Body of pancreas (tissue), 4 donors: ENCODE results near the gene PLAAT4. TPM values are rescaled to one million over a fixed set of nuclear protein-coding genes. Genes with fewer than 3 reads are reported as not detected.
"Not testable (repeated sequence)": the region's sequence is repeated elsewhere in the genome, so short reads cannot be mapped to it uniquely, and the experiment has no call there.

Experiments used
- ATAC-seq: fragments of 150-250 bp; one replicate; pipeline ENCODE4 v1.9.1; 2016
- DNase-seq, 4 donors: peaks; one replicate each; pipeline ENCODE4 v3.0.0-alpha.2; 2019
- H3K27ac ChIP-seq, 4 donors: fragments of 200-600 bp; sonication (generic); 1 replicate in 3 of 4; 2 replicates in 1 of 4; pipeline versions ENCODE4 v1.5.1 to v1.6.1; 2016 to 2019; ENCODE audit warnings: mild to moderate bottlenecking in 1 of 4, mixed read lengths in 1 of 4, moderate library complexity in 1 of 4
- H3K27me3 ChIP-seq, 2 donors: fragments of 200-600 bp; sonication (generic); one replicate each; pipeline ENCODE4 v1.6.0; 2016; ENCODE audit warnings: mild to moderate bottlenecking in 1 of 2
- H3K36me3 ChIP-seq, 2 donors: fragments of 200-600 bp; sonication (generic); replicated peaks in 1 of 2; 2 replicates each; pipeline ENCODE4 v1.5.1; 2016; ENCODE audit warnings: low read depth in 2 of 2; ENCODE audit not compliant: insufficient read depth in 1 of 2
- H3K4me1 ChIP-seq: fragments of 200-600 bp; sonication (generic); one replicate; pipeline ENCODE4 v1.6.0; 2016
- H3K4me3 ChIP-seq, 2 donors: fragments of 200-600 bp; sonication (generic); 1 replicate in 1 of 2; 2 replicates in 1 of 2; pipeline ENCODE4 v1.5.1; 2016 to 2019
- H3K9me3 ChIP-seq, 3 donors: fragments of 200-600 bp; sonication (generic); 1 replicate in 2 of 3; 2 replicates in 1 of 3; pipeline ENCODE4 v1.5.1; 2016
- POLR2A ChIP-seq, 3 donors: fragments of 450-650 bp; IDR thresholded peaks; one replicate each; pipeline ENCODE4 v1.6.1; 2016; ENCODE audit warnings: antibody characterized with exemption in 3 of 3, mild to moderate bottlenecking in 2 of 3
- WGBS, 2 donors: methylation state at CpG; one replicate each; pipeline ENCODE4 v1.1.5; 2017; 5-methylcytosine and 5-hydroxymethylcytosine counted together
- intact Hi-C: fragments of 100-400 bp; cut with DNase I; formaldehyde crosslinking; loops from one replicate; pipeline ENCODE4 v1.15.1; 2023
- total RNA-seq, 2 donors: library from RNA; depleted of rRNA; stranded (reverse); fragments of >200 nt; gene quantifications; one replicate each; pipeline ENCODE4 v1.1.0, GENCODE V29; 2016
- TF ChIP-seq, protein P1 (sequence below), 7 experiments: fragments of 450-650 bp in 4 of 7; fragments of 200-600 bp in 3 of 7; sonication (generic) in 3 of 7; IDR thresholded peaks; one replicate each; pipeline ENCODE4 v1.5.1; 2016 to 2019; ENCODE audit warnings: antibody characterized with exemption in 7 of 7

The PLAAT4 gene
- total RNA-seq, 2 donors from 2014 or later = 4.0 to 14.5 TPM

DNA sequence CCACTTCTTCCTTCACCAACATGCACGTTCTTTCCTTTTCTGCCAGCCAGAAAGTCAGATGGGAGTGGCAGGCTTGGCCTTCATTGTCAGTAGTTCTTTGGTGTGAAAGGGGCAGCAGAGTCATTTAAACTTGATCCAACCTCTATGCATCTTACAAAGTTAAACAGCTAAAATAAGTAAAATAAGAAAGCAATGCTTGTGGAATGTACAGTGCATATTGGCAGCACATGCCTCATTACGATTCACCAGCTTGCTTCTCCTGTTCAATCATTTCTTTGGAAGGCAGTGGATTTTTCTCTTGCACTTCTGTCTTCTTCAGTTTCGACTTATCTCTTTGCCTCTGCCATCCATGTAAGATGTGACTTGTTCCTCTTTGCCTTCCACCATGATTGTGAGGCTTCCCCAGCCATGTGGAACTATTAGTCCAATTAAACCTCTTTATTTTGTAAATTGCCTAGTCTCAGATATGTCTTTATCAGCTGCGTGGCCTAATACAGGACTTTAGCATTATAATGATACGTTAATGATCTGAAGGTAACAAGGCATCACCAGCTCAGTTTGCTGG, 15.9 kb upstream of the PLAAT4 start:
- Histone ChIP-seq H3K36me3 (no peaks in the 10 kb centered on the region), H3K4me1 (no peaks in the 10 kb centered on the region), H3K27ac (no peak overlapping the region), H3K4me3 (no peak overlapping the region), H3K27me3 (no peaks in the 10 kb centered on the region), H3K9me3 (no peaks in the 10 kb centered on the region)
- intact Hi-C loops = no loop called here
- 90 to 92% methylated on average over 5 of the region's 5 CpGs for WGBS, 2 donors
- TF ChIP-seq, protein P1, sequence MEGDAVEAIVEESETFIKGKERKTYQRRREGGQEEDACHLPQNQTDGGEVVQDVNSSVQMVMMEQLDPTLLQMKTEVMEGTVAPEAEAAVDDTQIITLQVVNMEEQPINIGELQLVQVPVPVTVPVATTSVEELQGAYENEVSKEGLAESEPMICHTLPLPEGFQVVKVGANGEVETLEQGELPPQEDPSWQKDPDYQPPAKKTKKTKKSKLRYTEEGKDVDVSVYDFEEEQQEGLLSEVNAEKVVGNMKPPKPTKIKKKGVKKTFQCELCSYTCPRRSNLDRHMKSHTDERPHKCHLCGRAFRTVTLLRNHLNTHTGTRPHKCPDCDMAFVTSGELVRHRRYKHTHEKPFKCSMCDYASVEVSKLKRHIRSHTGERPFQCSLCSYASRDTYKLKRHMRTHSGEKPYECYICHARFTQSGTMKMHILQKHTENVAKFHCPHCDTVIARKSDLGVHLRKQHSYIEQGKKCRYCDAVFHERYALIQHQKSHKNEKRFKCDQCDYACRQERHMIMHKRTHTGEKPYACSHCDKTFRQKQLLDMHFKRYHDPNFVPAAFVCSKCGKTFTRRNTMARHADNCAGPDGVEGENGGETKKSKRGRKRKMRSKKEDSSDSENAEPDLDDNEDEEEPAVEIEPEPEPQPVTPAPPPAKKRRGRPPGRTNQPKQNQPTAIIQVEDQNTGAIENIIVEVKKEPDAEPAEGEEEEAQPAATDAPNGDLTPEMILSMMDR (IDR thresholded peaks at IDR 0.05) = no peak
- no peak for TF ChIP-seq POLR2A (IDR thresholded peaks at IDR 0.05)
- no peak for ATAC-seq
- no peak for DNase-seq

DNA sequence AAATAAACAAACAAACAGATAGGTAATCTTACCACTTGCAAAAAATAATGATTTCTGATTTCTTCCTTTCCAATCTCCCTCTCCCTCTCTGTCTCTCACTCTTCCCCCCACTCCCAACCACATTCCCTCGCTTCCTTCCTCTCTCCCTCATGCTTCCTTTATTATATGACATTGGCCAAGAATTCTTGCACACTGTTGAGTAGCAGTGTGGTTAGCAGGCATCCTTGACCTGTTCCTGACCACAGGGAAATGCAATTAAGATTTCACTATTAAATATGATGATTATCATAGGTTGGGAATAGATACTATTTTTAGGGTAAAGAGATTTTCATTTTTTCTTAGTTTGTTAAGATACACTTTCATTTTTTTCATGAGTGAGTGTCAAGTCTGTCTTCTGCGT, 14.7 kb upstream of the PLAAT4 start:
- Histone ChIP-seq H3K27ac (no peak overlapping the region), H3K27me3 (no peaks in the 10 kb centered on the region), H3K9me3 (no peaks in the 10 kb centered on the region), H3K36me3 (no peaks in the 10 kb centered on the region), H3K4me1 (no peaks in the 10 kb centered on the region), H3K4me3 (no peak overlapping the region)
- ATAC-seq = no peak
- DNase-seq = no peak
- intact Hi-C loops = no loop called here
- TF ChIP-seq POLR2A (IDR thresholded peaks at IDR 0.05) = no peak
- TF ChIP-seq, protein P1 (IDR thresholded peaks at IDR 0.05) = no peak
- WGBS, 2 donors = 75 to 86% methylated on average over 2 of the region's 2 CpGs

DNA sequence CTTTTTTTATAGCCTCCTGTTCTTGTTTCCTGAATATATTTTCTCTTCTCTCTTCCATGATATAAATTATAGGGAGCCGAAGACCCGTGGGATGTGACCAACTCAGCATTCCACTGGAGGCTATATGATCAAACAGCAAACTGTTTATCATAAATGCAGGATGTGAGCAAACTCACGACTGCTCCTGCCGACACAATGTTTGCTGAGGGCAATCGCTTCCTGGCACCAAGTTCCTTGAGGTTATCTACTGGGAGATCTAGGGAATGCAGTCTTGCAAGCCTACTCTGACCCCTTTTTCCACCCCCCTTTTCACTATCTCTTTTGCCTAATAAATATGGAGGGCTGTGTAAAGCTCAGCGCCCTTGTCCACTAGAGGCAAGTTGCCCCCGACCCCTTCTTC, 13.5 kb upstream of the PLAAT4 start:
- ATAC-seq (no peak), DNase-seq (no peak)
- no peaks in the 10 kb centered on the region for H3K9me3 ChIP-seq
- no peak overlapping the region for H3K27ac ChIP-seq
- H3K4me1 ChIP-seq = no peaks in the 10 kb centered on the region
- no peaks in the 10 kb centered on the region for H3K27me3 ChIP-seq
- no peak overlapping the region for H3K4me3 ChIP-seq
- intact Hi-C loops = no loop called here
- no peaks in the 10 kb centered on the region for H3K36me3 ChIP-seq
- 54 to 63% methylated on average over 7 of the region's 7 CpGs for WGBS, 2 donors
- TF ChIP-seq POLR2A (IDR thresholded peaks at IDR 0.05) = no peak
- TF ChIP-seq, protein P1 (IDR thresholded peaks at IDR 0.05) = no peak

DNA sequence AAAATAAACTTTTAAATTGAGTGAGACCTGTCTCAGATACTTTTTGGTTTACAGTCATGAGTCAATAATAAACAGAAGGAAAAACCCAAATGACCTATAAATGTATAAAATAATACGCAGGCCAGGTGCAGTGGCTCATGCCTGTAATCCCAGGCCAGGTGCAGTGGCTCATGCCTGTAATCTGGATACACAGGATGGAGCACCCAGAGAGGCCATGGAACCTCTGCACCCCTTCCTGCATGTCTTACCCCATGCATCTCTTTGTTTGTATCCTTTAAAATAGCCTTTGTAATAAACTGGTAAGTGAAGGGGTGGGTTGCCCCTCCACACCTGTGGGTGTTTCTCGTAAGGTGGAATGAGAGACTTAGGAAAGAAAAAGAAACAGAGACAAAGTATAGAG, 8.9 kb upstream of the PLAAT4 start:
- DNase-seq (no peak), ATAC-seq (no peak)
- H3K9me3 ChIP-seq = no peaks in the 10 kb centered on the region
- no peak overlapping the region for H3K27ac ChIP-seq
- H3K4me1 ChIP-seq = no peaks in the 10 kb centered on the region
- H3K4me3 ChIP-seq = no peak overlapping the region
- TF ChIP-seq POLR2A (IDR thresholded peaks at IDR 0.05) = no peak
- TF ChIP-seq, protein P1 (IDR thresholded peaks at IDR 0.05) = no peak
- no peaks in the 10 kb centered on the region for H3K36me3 ChIP-seq
- intact Hi-C loops = no loop called here
- 86% methylated on average over 2 of the region's 2 CpGs for WGBS, 2 donors
- H3K27me3 ChIP-seq = no peaks in the 10 kb centered on the region

DNA sequence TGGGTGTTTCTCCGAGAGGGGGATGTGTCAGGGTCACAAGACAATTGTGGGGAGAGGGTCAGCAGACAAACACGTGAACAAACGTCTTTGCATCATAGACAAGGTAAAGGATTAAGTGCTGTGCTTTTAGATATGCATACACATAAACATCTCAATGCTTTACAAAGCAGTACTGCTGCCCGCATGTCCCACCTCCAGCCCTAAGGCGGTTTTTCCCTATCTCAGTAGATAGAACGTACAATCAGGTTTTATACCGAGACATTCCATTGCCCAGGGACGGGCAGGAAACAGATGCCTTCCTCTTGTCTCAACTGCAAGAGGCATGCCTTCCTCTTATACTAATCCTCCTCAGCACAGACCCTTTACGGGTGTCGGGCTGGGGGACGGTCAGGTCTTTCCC, 8.5 kb upstream of the PLAAT4 start:
- H3K9me3 ChIP-seq = not testable (repeated sequence)

DNA sequence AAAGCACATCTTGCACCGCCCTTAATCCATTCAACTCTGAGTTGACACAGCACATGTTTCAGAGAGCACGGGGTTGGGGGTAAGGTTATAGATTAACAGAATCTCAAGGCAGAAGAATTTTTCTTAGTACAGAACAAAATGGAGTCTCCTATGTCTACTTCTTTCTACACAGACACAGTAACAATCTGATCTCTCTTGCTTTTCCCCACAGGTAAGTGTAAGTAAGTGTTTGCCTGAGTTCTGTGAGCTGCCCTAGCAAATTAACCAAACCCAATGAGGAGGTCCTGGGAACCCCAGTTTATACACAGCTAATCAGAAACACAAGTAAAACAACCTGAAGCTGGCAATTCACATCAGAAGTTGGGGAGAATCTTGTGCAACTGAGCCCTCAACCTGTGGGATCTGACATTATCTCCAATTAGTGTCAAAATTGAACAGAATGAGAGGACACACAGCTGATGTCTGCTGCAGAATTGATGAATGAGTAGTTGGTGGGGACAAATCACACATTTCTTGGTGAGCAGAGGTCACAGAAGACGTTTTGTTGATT, 7.8 kb upstream of the PLAAT4 start:
- DNase-seq, intact Hi-C loops, H3K9me3 ChIP-seq, H3K4me1 ChIP-seq, H3K27me3 ChIP-seq, ATAC-seq, H3K4me3 ChIP-seq, H3K36me3 ChIP-seq, H3K27ac ChIP-seq: not testable (repeated sequence)
- WGBS, 2 donors = 52 to 70% methylated on average over 1 of the region's 3 CpGs

More for the DNA sequence above, 8.5 kb upstream of the PLAAT4 start:
- 60 to 76% methylated on average over 7 to 8 of the region's 11 CpGs for WGBS, 2 donors
- H3K27ac ChIP-seq, ATAC-seq, H3K36me3 ChIP-seq, H3K27me3 ChIP-seq, intact Hi-C loops, H3K4me3 ChIP-seq, H3K4me1 ChIP-seq, DNase-seq: not testable (repeated sequence)

DNA sequence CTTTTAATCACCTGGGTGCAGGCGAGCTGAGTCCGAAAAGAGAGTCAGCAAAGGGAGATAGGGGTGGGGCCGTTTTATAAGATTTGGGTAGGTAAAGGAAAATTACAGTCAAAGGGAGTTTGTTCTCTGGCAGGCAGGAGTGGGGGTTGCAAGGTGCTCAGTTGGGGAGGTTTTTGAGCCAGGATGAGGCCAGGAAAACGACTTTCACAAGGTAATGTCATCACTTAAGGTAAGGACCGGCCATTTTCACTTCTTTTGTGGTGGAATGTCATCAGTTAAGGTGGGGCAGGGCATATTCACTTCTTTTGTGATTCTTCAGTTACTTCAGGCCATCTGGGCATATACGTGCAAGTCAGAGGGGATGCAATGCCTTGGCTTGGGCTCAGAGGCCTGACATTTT, 7.2 kb upstream of the PLAAT4 start:
- ATAC-seq, H3K4me3 ChIP-seq, DNase-seq, H3K36me3 ChIP-seq, H3K27ac ChIP-seq, H3K9me3 ChIP-seq, intact Hi-C loops, H3K4me1 ChIP-seq, H3K27me3 ChIP-seq: not testable (repeated sequence)
- 80 to 83% methylated on average over 6 of the region's 6 CpGs for WGBS, 2 donors
